ENCODE data around the gene ANK2.

The ANK2 gene

GRCh38 chr4:113383111-113383785, 333.8 kb downstream of the ANK2 start:
- Histone ChIP-seq H2AFZ (ENCODE audit: low read depth, low read length, severe bottlenecking) (no peak overlapping the region), H3K36me3 (ENCODE audit: low read length) (no peaks in the 10 kb centered on the region), H3F3A (ENCODE audit: insufficient read depth) (no peaks in the 10 kb centered on the region), H3K27ac (ENCODE audit: low read depth, low read length) (no peak overlapping the region), H3K9ac (ENCODE audit: low read length) (no peak overlapping the region), H3K9me3 (ENCODE audit: insufficient read depth, low read length) (no peaks in the 10 kb centered on the region), H3K4me2 (ENCODE audit: low read depth, low read length, poor library complexity, severe bottlenecking) (no peak overlapping the region), H3K27me3 (ENCODE audit: low read length) (no peaks in the 10 kb centered on the region), H4K20me1 (ENCODE audit: low read depth, low read length) (no peaks in the 10 kb centered on the region), H3K4me3 (ENCODE audit: insufficient read depth, low read length, poor library complexity, severe bottlenecking) (no peak overlapping the region), H3K79me2 (ENCODE audit: insufficient read depth, low read length) (no peaks in the 10 kb centered on the region), H3K9me2 (replicated peaks; ENCODE audit: insufficient read depth, low read length) (no peaks in the 10 kb centered on the region)
- no peak for TF ChIP-seq CTCF (IDR thresholded peaks at IDR 0.05; ENCODE audit: insufficient read depth, low read length, poor library complexity, severe bottlenecking)
- no peak for TF ChIP-seq EZH2phosphoT487 (conservative IDR thresholded peaks at IDR 0.05; ENCODE audit: low read length)

- Histone ChIP-seq H3K9ac (ENCODE audit: low read length) (no peak overlapping the region), H3K27ac (ENCODE audit: low read depth, low read length) (no peak overlapping the region), H3K4me2 (ENCODE audit: low read depth, low read length, poor library complexity, severe bottlenecking) (no peak overlapping the region), H3K79me2 (ENCODE audit: insufficient read depth, low read length) (no peaks in the 10 kb centered on the region), H3K27me3 (ENCODE audit: low read length) (no peaks in the 10 kb centered on the region), H3K9me2 (replicated peaks; ENCODE audit: insufficient read depth, low read length) (no peaks in the 10 kb centered on the region), H4K20me1 (ENCODE audit: low read depth, low read length) (no peaks in the 10 kb centered on the region), H3F3A (ENCODE audit: insufficient read depth) (no peaks in the 10 kb centered on the region), H3K4me3 (ENCODE audit: insufficient read depth, low read length, poor library complexity, severe bottlenecking) (no peak overlapping the region), H3K36me3 (ENCODE audit: low read length) (no peaks in the 10 kb centered on the region), H2AFZ (ENCODE audit: low read depth, low read length, severe bottlenecking) (no peak overlapping the region), H3K9me3 (ENCODE audit: insufficient read depth, low read length) (no peaks in the 10 kb centered on the region)
- TF ChIP-seq CTCF (IDR thresholded peaks at IDR 0.05; ENCODE audit: insufficient read depth, low read length, poor library complexity, severe bottlenecking) (no peak), EZH2phosphoT487 (conservative IDR thresholded peaks at IDR 0.05; ENCODE audit: low read length) (no peak)
Measured at GRCh38 chr4:113384600-113384999, 335.1 kb downstream of the ANK2 start.

- no peaks in the 10 kb centered on the region for H3F3A ChIP-seq (ENCODE audit: insufficient read depth)
- H3K27me3 ChIP-seq (ENCODE audit: low read length): no peaks in the 10 kb centered on the region
- no peaks in the 10 kb centered on the region for H3K9me2 ChIP-seq (replicated peaks; ENCODE audit: insufficient read depth, low read length)
- no peaks in the 10 kb centered on the region for H3K36me3 ChIP-seq (ENCODE audit: low read length)
- H3K9me3 ChIP-seq (ENCODE audit: insufficient read depth, low read length): no peaks in the 10 kb centered on the region
- no peaks in the 10 kb centered on the region for H3K79me2 ChIP-seq (ENCODE audit: insufficient read depth, low read length)
- H3K4me3 ChIP-seq (ENCODE audit: insufficient read depth, low read length, poor library complexity, severe bottlenecking): no peak overlapping the region
- H3K27ac ChIP-seq (ENCODE audit: low read depth, low read length): no peak overlapping the region
- TF ChIP-seq CTCF (IDR thresholded peaks at IDR 0.05; ENCODE audit: insufficient read depth, low read length, poor library complexity, severe bottlenecking): no peak
- TF ChIP-seq EZH2phosphoT487 (conservative IDR thresholded peaks at IDR 0.05; ENCODE audit: low read length): no peak
- no peak overlapping the region for H3K4me2 ChIP-seq (ENCODE audit: low read depth, low read length, poor library complexity, severe bottlenecking)
- H4K20me1 ChIP-seq (ENCODE audit: low read depth, low read length): no peaks in the 10 kb centered on the region
- H2AFZ ChIP-seq (ENCODE audit: low read depth, low read length, severe bottlenecking): no peak overlapping the region
- no peak overlapping the region for H3K9ac ChIP-seq (ENCODE audit: low read length)
Measured at GRCh38 chr4:113385281-113385899, 335.9 kb downstream of the ANK2 start.

Measured in SU-DHL-6 (cell line).